ENCODE results near the gene ACVR2A.

DNA sequence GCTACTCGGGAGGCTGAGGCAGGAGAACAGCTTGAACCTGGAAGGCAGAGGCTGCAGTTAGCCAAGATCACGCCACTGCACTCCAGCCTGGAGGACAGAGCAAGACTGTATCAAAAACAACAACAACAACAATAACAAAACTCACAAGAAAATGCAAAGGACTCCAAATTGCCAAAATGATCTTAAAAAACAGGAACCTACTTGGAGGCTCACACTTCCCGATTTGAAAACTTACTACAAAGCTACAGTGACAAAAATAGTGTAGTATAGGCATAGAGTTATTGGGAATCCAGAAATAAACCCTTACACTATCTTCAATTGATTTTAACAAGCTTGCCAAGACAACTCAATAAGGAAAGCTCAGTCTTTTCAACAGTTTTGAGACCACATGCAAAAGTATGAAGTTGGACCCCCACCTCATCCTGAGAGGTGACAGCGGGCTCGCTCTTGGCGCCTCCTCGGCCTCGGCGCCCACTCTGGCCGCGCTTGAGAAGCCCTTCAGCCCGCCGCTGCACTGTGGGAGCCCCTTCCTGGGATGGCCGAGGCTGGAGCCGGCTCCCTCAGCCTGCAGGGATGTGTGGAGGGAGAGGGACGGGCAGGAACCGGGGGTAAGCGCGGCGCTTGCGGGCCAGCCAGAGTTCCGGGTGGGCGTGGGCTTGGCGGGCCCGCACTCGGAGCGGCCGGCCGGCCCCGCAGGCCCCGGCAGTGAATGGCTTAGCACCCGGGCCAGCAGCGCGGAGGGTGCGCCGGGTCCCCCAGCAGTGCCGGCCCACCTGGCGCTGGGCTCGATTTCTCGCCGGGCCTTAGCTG lies 18.3 kb upstream of the ACVR2A start:
- TF ChIP-seq POLR2A (IDR thresholded peaks at IDR 0.05; ENCODE audit: borderline replicate concordance, extremely low read depth, insufficient read depth, insufficient read length) (no peak), YY1 (IDR thresholded peaks at IDR 0.05; ENCODE audit: extremely low read depth, insufficient replicate concordance, low read depth, low read length) (no peak), CTCF (IDR thresholded peaks at IDR 0.05 in 2 of 3, conservative IDR thresholded peaks at IDR 0.05 in 1 of 3; ENCODE audit: borderline replicate concordance in 1 of 3, insufficient read depth in 1 of 3, low read depth in 2 of 3, low read length in 2 of 3) (no peak)
